Left ventricle myocardium inferior (tissue), 1 donor: ENCODE measurements around the gene INPP5K. TPM values are rescaled to one million over a fixed set of nuclear protein-coding genes. Genes with fewer than 3 reads are reported as not detected.

Source experiments
- DNase-seq: peaks from one replicate; pipeline ENCODE4 v3.0.0-alpha.2; 2020
- H3K27ac ChIP-seq: fragments of 200-600 bp; replicated peaks from 2 replicates; pipeline ENCODE4 v1.8.0; 2021
- H3K27me3 ChIP-seq: fragments of 200-600 bp; 2 replicates; pipeline ENCODE4 v1.8.0; 2021; ENCODE audit warnings: low read depth
- H3K36me3 ChIP-seq: fragments of 200-600 bp; 2 replicates; pipeline ENCODE4 v1.8.0; 2021
- H3K4me1 ChIP-seq: fragments of 200-600 bp; 2 replicates; pipeline ENCODE4 v1.8.0; 2021
- H3K4me3 ChIP-seq: fragments of 200-600 bp; 2 replicates; pipeline ENCODE4 v1.8.0; 2021; ENCODE audit warnings: mild to moderate bottlenecking, moderate library complexity
- H3K9me3 ChIP-seq: fragments of 200-600 bp; replicated peaks from 2 replicates; pipeline ENCODE4 v1.8.0; 2021
- CTCF ChIP-seq: fragments of 200-600 bp; IDR thresholded peaks from 2 replicates; pipeline ENCODE4 v1.8.0; 2021; ENCODE audit warnings: antibody characterized with exemption, mild to moderate bottlenecking, borderline replicate concordance
- intact Hi-C: fragments of 100-400 bp; cut with micrococcal nuclease; formaldehyde crosslinking; loops from one replicate; pipeline ENCODE4 v1.11.0; 2022
- total RNA-seq: library from RNA; stranded (reverse); fragmentation: NEBNext Ultra II Directional; extraction: Animal tissue kit (Norgen Biotek cat#: 25700); gene quantifications from one replicate; pipeline ENCODE4 v1.2.1, GENCODE V29; 2021
- donor health status: DM: no; HTN: yes; CAD: no; lungs with severe emphysema.

INPP5K gene
- total RNA-seq, 1 donor from 2014 or later, result 35.2 TPM

GRCh38 chr17:1541367-1541904 is 25.0 kb upstream of the INPP5K start:
- Histone ChIP-seq H3K27ac (no peak overlapping the region), H3K36me3 (peaks cover 79% of the 10 kb centered on the region), H3K4me1 (no peaks in the 10 kb centered on the region), H3K27me3 (no peaks in the 10 kb centered on the region), H3K4me3 (no peak overlapping the region), H3K9me3 (no peaks in the 10 kb centered on the region)
- TF ChIP-seq CTCF, result no peak
- intact Hi-C loops, result no loop called here
- DNase-seq, result no peak

- Histone ChIP-seq H3K36me3 (peaks cover 80% of the 10 kb centered on the region), H3K27me3 (no peaks in the 10 kb centered on the region), H3K4me3 (no peak overlapping the region), H3K4me1 (no peaks in the 10 kb centered on the region), H3K9me3 (no peaks in the 10 kb centered on the region), H3K27ac (no peak overlapping the region)
- no peak for TF ChIP-seq CTCF
- no peak for DNase-seq
- intact Hi-C loops, result no loop called here
Observed at GRCh38 chr17:1539811-1540210, 23.4 kb upstream of the INPP5K start.

- TF ChIP-seq CTCF, result no peak
- DNase-seq, result no peak
- Histone ChIP-seq H3K27ac (no peak overlapping the region), H3K4me3 (no peak overlapping the region), H3K36me3 (peaks cover 96% of the 10 kb centered on the region), H3K27me3 (no peaks in the 10 kb centered on the region), H3K4me1 (peaks cover 17% of the 10 kb centered on the region), H3K9me3 (no peaks in the 10 kb centered on the region)
- intact Hi-C loops, result no loop called here
Observed at GRCh38 chr17:1535737-1536136, 19.3 kb upstream of the INPP5K start.

GRCh38 chr17:1533661-1534325 is 17.4 kb upstream of the INPP5K start:
- peaks cover 96% of the 10 kb centered on the region for H3K36me3 ChIP-seq
- no peak overlapping the region for H3K4me3 ChIP-seq
- peak overlapping the region; percentile 83 for H3K27ac ChIP-seq
- no peaks in the 10 kb centered on the region for H3K9me3 ChIP-seq
- DNase-seq, result peak; percentile 28
- intact Hi-C loops, result no loop called here
- no peak for TF ChIP-seq CTCF
- H3K27me3 ChIP-seq, result no peaks in the 10 kb centered on the region
- H3K4me1 ChIP-seq, result peaks cover 17% of the 10 kb centered on the region

- Histone ChIP-seq H3K27ac (peak overlapping the region; percentile 83), H3K4me1 (peaks cover 17% of the 10 kb centered on the region), H3K36me3 (peaks cover 96% of the 10 kb centered on the region), H3K27me3 (no peaks in the 10 kb centered on the region), H3K9me3 (no peaks in the 10 kb centered on the region), H3K4me3 (no peak overlapping the region)
- DNase-seq, result no peak
- intact Hi-C loops, result no loop called here
- TF ChIP-seq CTCF, result peak; percentile 56
Observed at GRCh38 chr17:1532836-1533602, 16.6 kb upstream of the INPP5K start.
